H9 (cell line): ENCODE data around the gene STRA6. TPM values are rescaled to one million over a fixed set of nuclear protein-coding genes. Genes with fewer than 3 reads are reported as not detected.

Experiments used
- DNase-seq: peaks from one replicate; pipeline ENCODE4 v3.0.0-alpha.2; 2017
- H2AFZ ChIP-seq: one replicate; pipeline ENCODE4 v1.6.1; 2013; ENCODE audit warnings: mild to moderate bottlenecking, low read length, control low read depth, moderate library complexity
- H2AK5ac ChIP-seq: 2 replicates; pipeline ENCODE4 v1.6.1; 2013; ENCODE audit warnings: low read length, control low read depth, mixed read lengths; ENCODE audit not compliant: insufficient read length
- H2BK120ac ChIP-seq: one replicate; pipeline ENCODE4 v1.6.1; 2013; ENCODE audit warnings: low read depth, mild to moderate bottlenecking, low read length, control low read depth, inconsistent platforms; ENCODE audit not compliant: poor library complexity, severe bottlenecking
- H2BK12ac ChIP-seq: 2 replicates; pipeline ENCODE4 v1.6.1; 2013; ENCODE audit warnings: low read length, control low read depth, mixed read lengths, low read depth; ENCODE audit not compliant: insufficient read length
- H2BK15ac ChIP-seq: 2 replicates; pipeline ENCODE4 v1.6.1; 2013; ENCODE audit warnings: low read depth, low read length, control low read depth
- H2BK20ac ChIP-seq: one replicate; pipeline ENCODE4 v1.6.1; 2013; ENCODE audit warnings: low read depth, mild to moderate bottlenecking, low read length, control low read depth, inconsistent platforms; ENCODE audit not compliant: poor library complexity, severe bottlenecking
- H2BK5ac ChIP-seq: 2 replicates; pipeline ENCODE4 v1.6.1; 2013; ENCODE audit warnings: low read length, control low read depth, mixed read lengths; ENCODE audit not compliant: insufficient read length
- H3K14ac ChIP-seq: 2 replicates; pipeline ENCODE4 v1.6.1; 2013; ENCODE audit warnings: low read length, control low read depth; ENCODE audit not compliant: insufficient read depth
- H3K18ac ChIP-seq: 2 replicates; pipeline ENCODE4 v1.6.1; 2013; ENCODE audit warnings: low read depth, mild to moderate bottlenecking, mixed read lengths, low read length, control low read depth; ENCODE audit not compliant: insufficient read length
- H3K23ac ChIP-seq: 2 replicates; pipeline ENCODE4 v1.6.1; 2013; ENCODE audit warnings: low read length, control low read depth, mixed read lengths, low read depth; ENCODE audit not compliant: insufficient read length
- H3K23me2 ChIP-seq: 2 replicates; pipeline ENCODE4 v1.6.1; 2013; ENCODE audit warnings: low read depth, mild to moderate bottlenecking, mixed read lengths, low read length, control low read depth; ENCODE audit not compliant: insufficient read length, poor library complexity, severe bottlenecking
- H3K27ac ChIP-seq: 2 replicates; pipeline ENCODE4 v1.5.1; 2013; ENCODE audit warnings: low read length, control low read depth, mixed read lengths, low read depth; ENCODE audit not compliant: insufficient read length
- H3K27me3 ChIP-seq: 2 replicates; pipeline ENCODE4 v1.6.1; 2013; ENCODE audit warnings: low read length, control low read depth, inconsistent platforms; ENCODE audit not compliant: insufficient read depth
- H3K4ac ChIP-seq: 2 replicates; pipeline ENCODE4 v1.6.1; 2013; ENCODE audit warnings: low read depth, mild to moderate bottlenecking, control low read depth, inconsistent platforms, low read length, moderate library complexity
- H3K4me1 ChIP-seq: 2 replicates; pipeline ENCODE4 v1.6.1; 2013; ENCODE audit warnings: low read length, control low read depth, inconsistent platforms; ENCODE audit not compliant: insufficient read depth
- H3K4me2 ChIP-seq: 2 replicates; pipeline ENCODE4 v1.6.1; 2013; ENCODE audit warnings: low read length, control low read depth, mixed read lengths; ENCODE audit not compliant: insufficient read length, insufficient read depth
- H3K56ac ChIP-seq: 2 replicates; pipeline ENCODE4 v1.6.1; 2013; ENCODE audit warnings: low read depth, mild to moderate bottlenecking, mixed read lengths, low read length, control low read depth; ENCODE audit not compliant: insufficient read length
- H3K79me1 ChIP-seq: 2 replicates; pipeline ENCODE4 v1.6.1; 2013; ENCODE audit warnings: low read depth, mild to moderate bottlenecking, moderate library complexity, low read length, control low read depth, inconsistent platforms; ENCODE audit not compliant: insufficient read depth, poor library complexity, severe bottlenecking
- H3K79me2 ChIP-seq: 2 replicates; pipeline ENCODE4 v1.6.1; 2013; ENCODE audit warnings: low read length, control low read depth, inconsistent platforms; ENCODE audit not compliant: insufficient read depth
- H3K9ac ChIP-seq: 2 replicates; pipeline ENCODE4 v1.6.1; 2013; ENCODE audit warnings: low read length, control low read depth, mixed read lengths; ENCODE audit not compliant: insufficient read length; ENCODE audit errors: extremely low read depth
- H3K9me3 ChIP-seq: one replicate; pipeline ENCODE4 v1.6.1; 2013; ENCODE audit warnings: low read depth, low read length, inconsistent platforms; ENCODE audit not compliant: control insufficient read depth
- H3T11ph ChIP-seq: one replicate; pipeline ENCODE4 v1.6.1; 2013; ENCODE audit warnings: mild to moderate bottlenecking, low read length, control low read depth, inconsistent platforms
- H4K20me1 ChIP-seq: one replicate; pipeline ENCODE4 v1.6.1; 2013; ENCODE audit not compliant: control insufficient read depth, insufficient read length, insufficient read depth
- H4K5ac ChIP-seq: 2 replicates; pipeline ENCODE4 v1.6.1; 2013; ENCODE audit warnings: low read depth, mild to moderate bottlenecking, mixed read lengths, low read length, control low read depth; ENCODE audit not compliant: insufficient read length
- H4K8ac ChIP-seq: replicated peaks from 2 replicates; pipeline ENCODE4 v1.6.1; 2013; ENCODE audit warnings: low read length, control low read depth, mixed read lengths, low read depth; ENCODE audit not compliant: insufficient read length
- H4K91ac ChIP-seq: 2 replicates; pipeline ENCODE4 v1.6.1; 2013; ENCODE audit warnings: low read depth, mild to moderate bottlenecking, moderate library complexity, mixed read lengths, low read length, control low read depth; ENCODE audit not compliant: insufficient read length
- H3K27ac Mint-ChIP-seq, 3 experiments: 2 replicates in 2 of 3; 3 replicates in 1 of 3; pipeline ENCODE4 v1.8.0; 2020 to 2021; ENCODE audit warnings: mixed read lengths in 3 of 3, mild to moderate bottlenecking in 1 of 3, moderate library complexity in 1 of 3
- H3K27me3 Mint-ChIP-seq: 2 replicates; pipeline ENCODE4 v1.8.0; 2021; ENCODE audit warnings: low read depth, mild to moderate bottlenecking, moderate library complexity, mixed read lengths
- H3K36me3 Mint-ChIP-seq, 3 experiments: 2 replicates in 2 of 3; 3 replicates in 1 of 3; pipeline ENCODE4 v1.8.0; 2020 to 2021; ENCODE audit warnings: low read depth in 3 of 3, mixed read lengths in 3 of 3; ENCODE audit not compliant: insufficient read depth in 1 of 3
- H3K4me1 Mint-ChIP-seq, 2 experiments: 2 replicates each; pipeline ENCODE4 v1.8.0; 2020; ENCODE audit warnings: mixed read lengths in 2 of 2
- H3K4me3 Mint-ChIP-seq, 2 experiments: 2 replicates in 1 of 2; 3 replicates in 1 of 2; pipeline ENCODE4 v1.8.0; 2020 to 2021; ENCODE audit warnings: mild to moderate bottlenecking in 2 of 2, mixed read lengths in 2 of 2, moderate library complexity in 1 of 2
- H3K9me3 Mint-ChIP-seq, 2 experiments: 2 replicates in 1 of 2; 3 replicates in 1 of 2; pipeline ENCODE4 v1.8.0; 2020; ENCODE audit warnings: mild to moderate bottlenecking in 2 of 2, mixed read lengths in 2 of 2, moderate library complexity in 1 of 2
- WGBS: extraction: QIAGEN DNeasy Blood & Tissue Kit; methylation state at CpG from one replicate; pipeline ENCODE4 v1.1.7; 2013; ENCODE audit warnings: missing lambda C conversion rate, low lambda C conversion rate, mixed read lengths; ENCODE audit not compliant: insufficient read length; ENCODE audit errors: extremely low coverage; 5-methylcytosine and 5-hydroxymethylcytosine counted together
- total RNA-seq: library from RNA; stranded (reverse); gene quantifications from 2 replicates; pipeline ENCODE4 v1.2.1, GENCODE V29; 2021
- TF ChIP-seq, protein P1 (sequence below): fragments of 200-600 bp; sonication (generic); conservative IDR thresholded peaks from 3 replicates; pipeline ENCODE4 v1.8.0; 2021; ENCODE audit warnings: antibody characterized with exemption, mild to moderate bottlenecking

The STRA6 gene
- total RNA-seq, 1 experiment from 2014 or later = 12.8 TPM

DNA sequence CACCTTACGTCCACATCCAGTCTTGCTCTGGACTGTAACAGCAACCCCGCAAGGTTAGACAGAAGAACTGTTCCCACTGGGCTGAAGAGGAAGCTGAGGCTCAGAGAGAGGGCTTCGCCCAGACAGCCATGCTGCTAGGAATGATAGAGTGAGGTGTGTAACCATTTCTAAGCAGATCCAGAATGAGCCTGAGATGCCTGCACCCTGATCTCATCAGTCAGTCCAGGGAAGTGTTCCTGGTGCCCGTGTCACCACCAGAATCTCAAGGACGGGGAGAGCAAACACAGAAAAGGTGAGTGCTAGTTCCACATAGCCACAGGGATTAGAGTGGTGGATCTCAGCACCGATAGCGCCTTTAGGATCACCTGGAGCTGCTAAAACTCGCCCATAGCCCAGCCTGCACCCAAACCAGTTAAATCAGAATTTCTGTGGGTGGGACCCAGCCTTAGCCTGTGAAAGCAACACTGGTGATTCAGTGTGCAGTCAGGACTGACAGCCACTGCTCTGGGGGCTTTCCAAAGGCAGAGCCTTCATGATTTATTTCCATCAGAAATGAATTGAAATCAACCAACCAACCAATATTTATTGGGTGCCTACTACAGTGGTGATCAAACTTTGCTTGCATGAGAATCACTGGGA lies 16.8 kb downstream of the STRA6 start:
- no peaks in the 10 kb centered on the region for H3K36me3 Mint-ChIP-seq
- Histone ChIP-seq H3K27ac (no peak overlapping the region), H2BK20ac (no peak overlapping the region), H3K4me2 (no peak overlapping the region), H3K9ac (no peak overlapping the region), H3K14ac (no peak overlapping the region), H2AFZ (no peak overlapping the region), H3K9me3 (no peaks in the 10 kb centered on the region), H2AK5ac (no peak overlapping the region), H3K79me2 (no peaks in the 10 kb centered on the region), H3K4me1 (no peaks in the 10 kb centered on the region), H3K27me3 (no peaks in the 10 kb centered on the region), H4K91ac (no peak overlapping the region), H4K5ac (no peak overlapping the region), H3K23ac (no peak overlapping the region), H2BK12ac (no peak overlapping the region), H4K20me1 (no peaks in the 10 kb centered on the region), H3K79me1 (no peaks in the 10 kb centered on the region), H3K4ac (no peak overlapping the region), H3K23me2 (no peaks in the 10 kb centered on the region), H3K18ac (no peak overlapping the region), H4K8ac (no peak overlapping the region), H2BK120ac (no peak overlapping the region), H3K56ac (no peak overlapping the region), H2BK15ac (no peak overlapping the region), H3T11ph (no peak overlapping the region), H2BK5ac (no peak overlapping the region)
- no peaks in the 10 kb centered on the region for H3K9me3 Mint-ChIP-seq
- WGBS = no CpG with 5 or more reads among the region's 8 CpGs
- no peaks in the 10 kb centered on the region for H3K4me1 Mint-ChIP-seq
- DNase-seq = no peak
- peaks cover 20% of the 10 kb centered on the region for H3K27me3 Mint-ChIP-seq
- peak overlapping the region in 1 of 3 experiments; percentile 42; a peak in 1 of 7 replicates for H3K27ac Mint-ChIP-seq
- TF ChIP-seq, protein P1, sequence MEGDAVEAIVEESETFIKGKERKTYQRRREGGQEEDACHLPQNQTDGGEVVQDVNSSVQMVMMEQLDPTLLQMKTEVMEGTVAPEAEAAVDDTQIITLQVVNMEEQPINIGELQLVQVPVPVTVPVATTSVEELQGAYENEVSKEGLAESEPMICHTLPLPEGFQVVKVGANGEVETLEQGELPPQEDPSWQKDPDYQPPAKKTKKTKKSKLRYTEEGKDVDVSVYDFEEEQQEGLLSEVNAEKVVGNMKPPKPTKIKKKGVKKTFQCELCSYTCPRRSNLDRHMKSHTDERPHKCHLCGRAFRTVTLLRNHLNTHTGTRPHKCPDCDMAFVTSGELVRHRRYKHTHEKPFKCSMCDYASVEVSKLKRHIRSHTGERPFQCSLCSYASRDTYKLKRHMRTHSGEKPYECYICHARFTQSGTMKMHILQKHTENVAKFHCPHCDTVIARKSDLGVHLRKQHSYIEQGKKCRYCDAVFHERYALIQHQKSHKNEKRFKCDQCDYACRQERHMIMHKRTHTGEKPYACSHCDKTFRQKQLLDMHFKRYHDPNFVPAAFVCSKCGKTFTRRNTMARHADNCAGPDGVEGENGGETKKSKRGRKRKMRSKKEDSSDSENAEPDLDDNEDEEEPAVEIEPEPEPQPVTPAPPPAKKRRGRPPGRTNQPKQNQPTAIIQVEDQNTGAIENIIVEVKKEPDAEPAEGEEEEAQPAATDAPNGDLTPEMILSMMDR = no peak
- H3K4me3 Mint-ChIP-seq = no peak overlapping the region
